ENCODE results near the gene CDCA8.

CDCA8 gene

DNA sequence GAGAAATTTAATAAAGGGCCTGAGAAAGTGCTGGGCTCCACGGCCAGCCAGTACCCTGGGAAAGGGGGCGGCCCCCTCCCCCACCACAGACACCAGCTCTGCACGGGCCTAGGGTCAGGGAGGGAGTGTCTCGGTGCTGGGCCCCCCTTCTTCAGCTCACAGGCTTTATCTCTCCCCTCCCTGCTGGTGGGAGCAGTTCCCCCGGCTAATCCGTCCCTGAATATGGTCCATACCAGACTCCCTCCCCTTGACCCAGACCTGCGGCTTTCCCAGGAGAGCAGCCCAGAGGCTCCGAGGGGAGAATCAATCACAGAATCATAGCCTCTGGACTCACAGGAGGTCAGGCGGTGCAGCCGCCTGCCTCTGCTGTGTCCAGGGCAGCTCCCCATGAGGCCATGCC lies 31.7 kb upstream of the CDCA8 start:
- Histone ChIP-seq H3K36me3 (no peaks in the 10 kb centered on the region), H3K9me3 (no peaks in the 10 kb centered on the region), H3K4me3 (ENCODE audit: low read depth, low read length) (no peak overlapping the region), H3K27me3 (no peaks in the 10 kb centered on the region), H3K4me1 (peaks cover 7% of the 10 kb centered on the region)
- DNase-seq, result no peak
- TF ChIP-seq, protein P1, sequence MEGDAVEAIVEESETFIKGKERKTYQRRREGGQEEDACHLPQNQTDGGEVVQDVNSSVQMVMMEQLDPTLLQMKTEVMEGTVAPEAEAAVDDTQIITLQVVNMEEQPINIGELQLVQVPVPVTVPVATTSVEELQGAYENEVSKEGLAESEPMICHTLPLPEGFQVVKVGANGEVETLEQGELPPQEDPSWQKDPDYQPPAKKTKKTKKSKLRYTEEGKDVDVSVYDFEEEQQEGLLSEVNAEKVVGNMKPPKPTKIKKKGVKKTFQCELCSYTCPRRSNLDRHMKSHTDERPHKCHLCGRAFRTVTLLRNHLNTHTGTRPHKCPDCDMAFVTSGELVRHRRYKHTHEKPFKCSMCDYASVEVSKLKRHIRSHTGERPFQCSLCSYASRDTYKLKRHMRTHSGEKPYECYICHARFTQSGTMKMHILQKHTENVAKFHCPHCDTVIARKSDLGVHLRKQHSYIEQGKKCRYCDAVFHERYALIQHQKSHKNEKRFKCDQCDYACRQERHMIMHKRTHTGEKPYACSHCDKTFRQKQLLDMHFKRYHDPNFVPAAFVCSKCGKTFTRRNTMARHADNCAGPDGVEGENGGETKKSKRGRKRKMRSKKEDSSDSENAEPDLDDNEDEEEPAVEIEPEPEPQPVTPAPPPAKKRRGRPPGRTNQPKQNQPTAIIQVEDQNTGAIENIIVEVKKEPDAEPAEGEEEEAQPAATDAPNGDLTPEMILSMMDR (IDR thresholded peaks at IDR 0.05; ENCODE audit: low read depth, low read length), result no peak

GRCh38 chr1:37661401-37661800 lies 30.9 kb upstream of the CDCA8 start:
- no peaks in the 10 kb centered on the region for H3K36me3 ChIP-seq

GRCh38 chr1:37662031-37662755 lies 30.1 kb upstream of the CDCA8 start:
- Histone ChIP-seq H3K9me3 (no peaks in the 10 kb centered on the region), H3K4me3 (ENCODE audit: low read depth, low read length) (no peak overlapping the region), H3K4me1 (peaks cover 13% of the 10 kb centered on the region), H3K36me3 (no peaks in the 10 kb centered on the region), H3K27me3 (no peaks in the 10 kb centered on the region)
- DNase-seq, result no peak
- TF ChIP-seq, protein P1 (IDR thresholded peaks at IDR 0.05; ENCODE audit: low read depth, low read length), result no peak

More at GRCh38 chr1:37661401-37661800, 30.9 kb upstream of the CDCA8 start:
- peaks cover 7% of the 10 kb centered on the region for H3K4me1 ChIP-seq
- TF ChIP-seq, protein P1 (IDR thresholded peaks at IDR 0.05; ENCODE audit: low read depth, low read length), result no peak
- DNase-seq, result no peak
- H3K27me3 ChIP-seq, result no peaks in the 10 kb centered on the region
- no peaks in the 10 kb centered on the region for H3K9me3 ChIP-seq
- no peak overlapping the region for H3K4me3 ChIP-seq (ENCODE audit: low read depth, low read length)

GRCh38 chr1:37663426-37664000 lies 28.8 kb upstream of the CDCA8 start:
- peak; percentile 61 for DNase-seq
- Histone ChIP-seq H3K27me3 (no peaks in the 10 kb centered on the region), H3K9me3 (no peaks in the 10 kb centered on the region), H3K36me3 (no peaks in the 10 kb centered on the region), H3K4me1 (peaks cover 15% of the 10 kb centered on the region), H3K4me3 (ENCODE audit: low read depth, low read length) (no peak overlapping the region)
- TF ChIP-seq, protein P1 (IDR thresholded peaks at IDR 0.05; ENCODE audit: low read depth, low read length), result no peak

GRCh38 chr1:37666241-37666867 lies 26.0 kb upstream of the CDCA8 start:
- no peaks in the 10 kb centered on the region for H3K36me3 ChIP-seq
- H3K9me3 ChIP-seq, result no peaks in the 10 kb centered on the region
- peaks cover 15% of the 10 kb centered on the region for H3K4me1 ChIP-seq
- TF ChIP-seq, protein P1 (IDR thresholded peaks at IDR 0.05; ENCODE audit: low read depth, low read length), result no peak
- H3K4me3 ChIP-seq (ENCODE audit: low read depth, low read length), result no peak overlapping the region
- no peak for DNase-seq
- no peaks in the 10 kb centered on the region for H3K27me3 ChIP-seq
